Right kidney (tissue), 9 donors: Measurements from ENCODE around the gene RABGAP1L.
"Not testable (repeated sequence)": the region's sequence is repeated elsewhere in the genome, so short reads cannot be mapped to it uniquely, and the experiment has no call there.

Source experiments
- DNase-seq: peaks from one replicate; pipeline ENCODE4 v3.0.0-alpha.2; 2016
- long read RNA-seq, 8 donors: transcript quantifications; one replicate each; lab custom pipeline, GENCODE V29; 2026

Gene RABGAP1L
- long read RNA-seq, donor 1 = 0 reads
- long read RNA-seq, donor 2 = 0 reads
- long read RNA-seq, donor 3, full-length matches to known transcripts = 1 of 1 reads
- long read RNA-seq, donor 3, partial matches to known transcripts = 0 of 1 reads
- long read RNA-seq, donor 3, other reads (novel, unspliced or antisense) = 0 of 1 reads
- long read RNA-seq, donor 4, partial matches to known transcripts = 0 of 2 reads
- long read RNA-seq, donor 4, other reads (novel, unspliced or antisense) = 0 of 2 reads
- long read RNA-seq, donor 5 = 0 reads
- long read RNA-seq, donor 6, partial matches to known transcripts = 0 of 1 reads
- long read RNA-seq, donor 6, other reads (novel, unspliced or antisense) = 0 of 1 reads
- long read RNA-seq, donor 7 = 0 reads
- long read RNA-seq, donor 8, full-length matches to known transcripts = 3 of 3 reads
- long read RNA-seq, donor 8, partial matches to known transcripts = 0 of 3 reads
- long read RNA-seq, donor 8, other reads (novel, unspliced or antisense) = 0 of 3 reads

DNA sequence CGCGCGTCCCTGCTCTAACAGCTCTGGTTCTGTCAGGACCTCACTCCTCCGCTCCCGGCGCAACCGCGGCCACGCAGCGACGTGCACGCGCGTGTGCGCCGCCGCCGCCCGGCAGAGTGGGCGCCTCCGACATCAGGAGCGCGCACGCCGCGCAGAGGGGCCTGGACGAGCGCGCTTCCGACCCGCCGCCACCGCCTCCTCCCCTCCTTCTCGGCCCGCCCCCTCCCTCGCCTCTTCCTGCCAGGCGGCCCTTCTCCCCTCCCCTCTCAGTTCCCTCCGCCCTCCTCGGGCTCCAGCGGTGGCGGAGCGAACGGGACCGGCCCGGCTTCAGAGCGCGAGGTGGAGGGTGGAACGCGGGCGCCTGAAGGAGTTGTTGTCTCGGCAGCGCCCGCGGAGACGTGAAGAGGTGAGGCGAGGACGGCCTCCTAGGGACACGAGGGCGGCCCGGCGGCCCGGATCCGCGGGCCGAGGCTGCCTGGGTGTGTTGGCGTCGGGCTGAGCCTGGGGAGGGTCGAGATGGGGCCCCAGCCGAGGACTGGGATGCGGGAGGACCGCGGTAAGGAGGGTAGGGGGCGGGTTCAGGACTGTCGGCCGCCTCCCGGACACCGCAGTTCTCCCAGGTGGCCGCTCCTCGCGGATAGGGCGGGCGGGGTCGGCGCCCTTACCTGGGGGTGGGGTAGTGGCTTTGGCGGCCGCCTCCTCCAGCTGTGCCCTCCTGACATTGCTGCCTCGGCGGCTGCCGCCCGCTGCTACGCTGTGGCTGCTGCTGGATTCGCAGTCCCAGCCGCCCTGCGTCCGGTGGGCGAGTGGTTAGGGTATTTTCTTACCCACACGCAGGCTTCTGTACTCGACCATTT is at the start of gene RABGAP1L:
TSS of gene RABGAP1L (plus strand) at position 269 of the 857 bp plus-strand sequence.
- DNase-seq = peak; percentile 93

DNA sequence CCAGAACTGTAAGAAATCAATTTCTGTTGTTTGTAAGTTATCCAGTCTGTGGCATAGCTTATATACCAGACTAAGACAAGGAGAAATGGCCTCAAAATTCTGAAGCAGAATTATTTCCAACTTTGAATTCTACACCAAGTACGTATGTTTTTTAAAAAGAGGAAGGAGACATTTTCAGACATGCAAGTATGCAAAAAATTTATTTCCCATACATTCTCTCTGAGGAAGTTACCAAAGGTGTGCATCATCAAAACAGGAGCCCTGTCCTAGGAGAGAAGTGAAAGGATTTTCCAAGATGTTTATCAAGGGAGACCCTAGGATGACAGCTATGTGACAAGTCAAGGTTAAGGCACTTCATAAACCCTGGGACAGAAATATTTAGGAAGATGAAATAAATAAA is 49.3 kb upstream of the RABGAP1L start:
- no peak for DNase-seq

- no peak for DNase-seq
These were observed 46.7 kb upstream of the RABGAP1L start for GRCh38 chr1:174112489-174113162.

DNA sequence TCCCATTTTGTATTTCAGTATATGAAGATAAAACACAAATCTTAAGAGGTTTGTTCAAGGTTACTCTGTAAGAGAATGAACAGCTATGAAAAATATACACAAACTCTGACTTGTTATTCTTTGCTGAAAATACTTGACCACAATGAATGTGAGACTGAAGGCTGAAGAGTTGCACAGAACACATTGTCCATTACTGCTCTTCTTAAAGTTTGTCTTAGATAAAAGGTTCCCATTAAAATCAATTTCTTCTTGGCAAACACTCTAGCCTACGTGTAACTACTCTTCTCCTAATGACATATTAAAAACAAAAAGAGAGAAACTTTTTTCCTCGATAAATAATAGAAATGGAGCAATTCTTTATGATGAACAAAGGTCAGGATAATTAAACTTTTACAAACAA is 45.2 kb upstream of the RABGAP1L start:
- DNase-seq = no peak

DNA sequence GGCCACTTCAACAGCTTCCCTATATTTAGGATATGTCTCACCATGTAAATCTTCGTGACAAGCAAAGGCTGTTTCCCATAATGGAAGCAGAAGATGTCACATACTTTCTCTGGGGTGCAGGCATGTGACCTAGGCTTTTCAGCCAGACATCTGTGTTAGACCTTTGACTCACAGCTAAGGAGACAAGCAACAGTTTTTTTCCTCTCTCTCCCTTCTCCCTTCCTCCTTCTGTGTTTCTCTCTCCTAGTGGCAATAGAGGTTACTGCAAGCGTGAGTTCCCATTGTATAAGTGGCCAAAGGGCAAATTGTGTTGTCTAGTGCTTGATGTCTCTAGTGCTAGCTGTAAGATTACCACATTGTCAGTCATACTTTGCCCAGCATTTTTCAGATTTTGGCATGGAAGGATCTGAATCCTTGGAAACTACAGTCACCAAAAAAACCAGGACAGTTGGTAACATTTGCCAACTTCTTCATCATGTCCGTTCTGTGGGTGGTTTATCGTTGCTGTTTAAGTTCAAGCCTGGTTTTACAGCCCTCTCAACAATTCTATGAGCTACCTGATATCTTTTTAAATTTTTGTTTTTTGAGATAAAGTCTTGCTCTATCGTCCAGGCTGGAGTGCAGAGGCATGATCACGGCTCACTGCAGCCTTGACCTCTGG is 44.4 kb upstream of the RABGAP1L start:
- DNase-seq = no peak

GRCh38 chr1:174116042-174116441 is 43.3 kb upstream of the RABGAP1L start:
- no peak for DNase-seq

DNA sequence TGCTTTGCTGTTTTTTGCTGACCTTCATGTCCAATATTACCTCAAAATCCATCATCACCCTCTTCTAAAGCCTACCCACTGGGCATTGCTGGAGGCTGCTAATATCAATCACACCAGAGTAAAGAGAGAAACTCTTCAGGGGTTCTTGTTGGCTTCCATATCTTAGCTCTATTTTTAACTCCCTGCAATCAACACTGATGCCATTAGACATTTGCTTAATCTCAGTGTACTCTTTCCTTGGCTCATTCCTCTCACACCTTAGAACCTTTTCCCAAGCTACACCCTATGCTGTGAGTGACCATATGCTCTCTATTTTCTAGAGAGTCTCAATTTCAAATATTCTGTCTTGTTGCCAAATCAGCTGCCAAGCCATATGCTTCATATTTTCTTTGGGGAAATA is 40.6 kb upstream of the RABGAP1L start:
- no peak for DNase-seq

DNA sequence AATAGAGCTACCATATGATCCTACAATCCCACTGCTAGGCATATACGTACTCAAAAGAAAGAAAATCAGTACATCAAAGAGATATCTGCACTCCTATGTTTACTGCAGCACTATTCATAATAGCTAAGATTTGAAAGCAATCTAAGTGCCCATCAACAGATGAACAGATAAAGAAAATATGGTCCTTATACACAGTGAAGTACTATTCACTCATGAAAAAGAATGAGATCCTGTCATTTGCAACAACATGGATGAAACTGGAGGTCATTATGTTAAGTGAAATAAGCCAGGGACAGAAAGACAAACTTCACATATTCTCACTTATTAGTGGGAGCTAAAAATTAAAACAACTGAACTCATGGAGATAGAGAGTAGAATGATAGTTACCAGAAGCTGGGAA is 37.0 kb upstream of the RABGAP1L start:
- DNase-seq = not testable (repeated sequence)

- no peak for DNase-seq
These were observed 35.5 kb upstream of the RABGAP1L start for GRCh38 chr1:174123843-174124242.

DNA sequence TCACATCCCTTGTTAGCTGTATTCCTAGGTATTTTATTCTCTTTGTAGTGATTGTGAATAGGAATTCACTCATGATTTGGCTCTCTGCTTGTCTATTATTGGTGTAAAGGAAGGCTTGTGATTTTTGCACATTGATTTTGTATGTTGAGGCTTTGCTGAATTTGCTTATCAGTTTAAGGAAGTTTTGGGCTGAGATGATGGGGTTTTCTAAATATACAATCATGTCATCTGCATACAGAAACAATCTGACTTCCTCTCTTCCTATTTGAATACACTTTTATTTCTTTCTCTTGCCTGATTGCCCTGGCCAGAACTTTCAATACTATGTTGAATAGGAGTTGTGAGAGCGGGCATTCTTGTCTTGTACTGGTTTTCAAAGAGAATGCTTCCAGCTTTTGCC is 32.1 kb upstream of the RABGAP1L start:
- not testable (repeated sequence) for DNase-seq

DNA sequence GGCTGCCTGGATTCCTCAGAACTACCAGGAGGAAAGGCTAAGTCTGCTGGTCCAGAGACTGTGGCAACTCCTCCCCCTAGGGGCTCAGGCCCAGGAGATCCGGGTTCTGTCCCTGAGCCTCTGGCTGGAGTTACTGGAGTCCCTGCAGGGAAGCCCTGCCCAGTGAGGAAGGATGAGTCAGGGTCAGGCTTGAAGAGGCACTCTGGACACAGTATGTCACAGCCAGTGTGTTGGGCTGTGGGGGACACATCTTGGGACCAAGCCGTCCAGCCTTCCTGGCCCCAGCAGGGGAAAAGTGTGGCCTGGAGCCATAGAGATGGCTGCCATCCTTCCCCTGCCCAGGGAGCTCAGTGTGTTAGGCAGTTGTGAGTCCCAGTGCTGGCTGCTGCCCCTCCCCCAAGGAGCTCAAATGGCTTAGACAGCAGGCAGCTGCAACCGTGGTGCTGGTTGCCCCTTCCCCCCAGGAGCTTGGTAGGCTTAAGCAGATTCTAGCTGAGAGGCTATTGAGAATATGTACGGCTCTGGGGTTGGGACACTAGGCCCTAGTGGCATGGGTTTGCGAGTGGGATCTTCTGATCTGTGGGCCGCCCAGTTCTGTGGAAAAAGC is 28.2 kb upstream of the RABGAP1L start:
- DNase-seq = no peak

DNA sequence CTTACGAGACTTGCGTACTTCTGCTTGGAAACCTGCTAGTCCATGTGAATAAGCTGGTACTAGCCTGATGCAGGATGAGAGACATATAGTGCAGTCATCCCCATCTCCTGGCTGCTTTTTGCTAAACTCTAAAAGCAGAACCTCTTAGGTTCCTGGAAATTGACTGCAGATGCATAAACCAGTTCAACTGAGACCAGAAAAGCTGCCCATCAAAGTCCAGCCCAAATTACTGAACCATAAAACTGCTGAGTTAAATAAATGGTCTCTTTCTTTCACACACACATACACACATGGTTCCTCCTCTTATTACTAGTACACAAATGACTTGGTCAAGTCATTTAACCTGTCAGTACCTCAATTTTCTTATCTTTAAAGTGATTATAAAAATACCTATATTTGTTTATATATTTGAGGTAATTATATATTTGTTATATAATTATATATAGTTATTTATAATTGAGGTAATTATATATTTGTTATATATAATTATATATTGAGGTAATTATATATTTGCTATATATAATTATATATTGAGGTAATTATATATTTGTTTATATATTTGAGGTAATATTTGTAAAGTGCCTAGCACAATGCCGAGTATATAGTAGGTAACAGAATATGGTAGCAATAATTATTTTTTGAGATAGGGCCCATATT is 25.2 kb upstream of the RABGAP1L start:
- no peak for DNase-seq

DNA sequence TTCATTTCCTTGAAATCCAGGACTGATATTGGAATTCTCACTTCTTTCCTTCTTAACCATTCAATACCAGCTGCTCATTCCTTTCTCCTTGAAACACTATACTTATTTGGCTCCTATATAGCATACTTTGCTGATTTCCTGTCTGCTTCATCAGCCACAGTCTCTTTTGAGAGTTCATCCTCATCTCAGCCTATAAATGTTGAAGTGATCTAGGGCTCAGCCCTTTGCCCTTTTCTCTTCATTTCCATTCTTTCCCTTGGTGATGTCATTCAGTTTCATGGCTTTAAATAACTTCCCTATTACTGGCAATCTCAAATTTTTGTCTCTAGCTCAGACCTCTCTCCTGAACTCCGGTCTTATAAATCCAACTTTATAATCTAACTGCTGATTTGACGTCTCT is 24.1 kb upstream of the RABGAP1L start:
- DNase-seq = no peak

- no peak for DNase-seq
These were observed 22.6 kb upstream of the RABGAP1L start for GRCh38 chr1:174136714-174137113.

DNA sequence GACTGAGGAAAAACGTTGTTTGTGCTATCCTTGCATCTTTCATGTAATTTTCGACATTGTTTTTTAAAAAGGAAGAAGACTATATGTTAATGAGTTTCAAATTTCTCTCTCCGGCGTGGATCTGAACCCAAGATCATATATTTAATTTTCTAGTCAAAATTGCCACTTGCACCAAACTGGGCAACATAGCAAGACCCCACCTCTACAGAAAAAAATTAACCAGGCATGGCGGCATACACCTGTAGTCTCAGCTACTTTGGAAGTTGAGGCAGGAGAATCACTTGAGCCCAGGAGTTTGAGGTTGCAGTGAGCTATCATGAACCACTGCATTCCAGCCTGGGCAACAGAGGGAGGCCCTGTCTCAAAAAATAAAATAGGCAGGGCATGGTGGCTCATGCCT is 16.5 kb upstream of the RABGAP1L start:
- DNase-seq = no peak

DNA sequence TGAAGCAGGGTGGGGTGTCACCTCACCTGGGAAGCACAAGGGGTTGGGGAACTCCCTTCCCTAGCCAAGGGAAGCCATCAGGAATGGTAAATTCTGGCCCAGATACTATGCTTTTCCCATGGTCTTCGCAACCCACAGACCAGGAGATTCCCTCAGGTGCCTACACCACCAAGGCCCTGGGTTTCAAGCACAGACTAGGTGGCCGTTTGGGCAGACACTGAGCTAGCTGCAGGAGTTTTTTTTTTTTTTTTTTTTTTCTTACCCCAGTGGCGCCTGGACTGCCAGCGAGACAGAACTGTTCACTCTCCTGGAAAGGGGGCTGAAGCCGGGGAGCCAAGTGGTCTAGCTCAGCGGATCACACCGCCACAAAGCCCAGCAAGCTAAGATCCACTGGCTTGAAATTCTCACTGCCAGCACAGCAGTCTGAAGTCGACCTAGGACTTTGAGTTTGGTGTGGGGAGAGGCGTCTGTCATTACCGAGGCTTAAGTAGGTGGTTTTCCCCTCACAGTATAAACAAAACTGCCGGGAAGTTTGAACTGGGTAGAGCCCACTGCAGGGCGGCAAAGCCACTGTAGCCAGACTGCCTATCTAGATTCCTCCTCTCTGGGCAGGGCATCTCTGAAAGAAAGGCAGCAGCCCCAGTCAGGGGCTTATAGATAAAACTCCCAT is 15.5 kb upstream of the RABGAP1L start:
- DNase-seq = not testable (repeated sequence)

GRCh38 chr1:174144397-174144783 is 14.9 kb upstream of the RABGAP1L start:
- DNase-seq = not testable (repeated sequence)

DNA sequence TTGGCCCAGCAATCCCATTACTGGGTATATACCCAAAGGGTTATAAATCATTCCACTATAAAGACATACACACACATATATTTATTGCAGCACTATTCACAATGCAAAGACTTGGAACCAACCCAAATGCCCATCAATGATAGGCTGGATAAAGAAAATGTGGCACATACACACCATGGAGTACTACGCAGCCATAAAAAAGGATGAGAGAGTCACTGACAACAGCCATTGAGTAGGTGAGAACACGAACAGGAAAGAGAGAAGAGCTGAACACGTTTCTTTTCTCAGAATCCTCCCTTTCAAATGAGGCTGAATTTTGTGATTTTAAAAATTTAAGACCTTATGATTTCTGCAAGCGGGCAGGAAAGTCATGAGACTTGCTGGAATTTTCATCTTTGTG is 10.1 kb upstream of the RABGAP1L start:
- no peak for DNase-seq

DNA sequence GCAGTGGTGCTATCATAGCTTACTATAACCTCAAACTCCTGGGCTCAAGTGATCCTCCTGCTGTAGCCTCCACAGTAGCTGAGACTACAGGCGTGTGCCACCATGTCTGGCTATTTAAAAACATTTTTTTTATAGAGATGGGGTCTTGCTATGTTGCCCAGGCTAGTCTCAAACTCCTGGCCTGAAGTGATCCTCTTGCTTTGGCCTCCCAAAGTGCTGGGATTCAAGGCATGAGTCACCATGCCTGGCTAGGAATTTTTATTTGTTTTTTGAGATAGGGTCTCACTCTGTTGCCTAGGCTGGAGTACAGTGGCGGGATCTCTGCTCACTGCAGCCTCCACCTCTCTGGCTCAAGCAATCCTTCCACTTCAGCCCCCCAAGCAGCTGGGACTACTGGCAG is 8.8 kb upstream of the RABGAP1L start:
- no peak for DNase-seq

DNA sequence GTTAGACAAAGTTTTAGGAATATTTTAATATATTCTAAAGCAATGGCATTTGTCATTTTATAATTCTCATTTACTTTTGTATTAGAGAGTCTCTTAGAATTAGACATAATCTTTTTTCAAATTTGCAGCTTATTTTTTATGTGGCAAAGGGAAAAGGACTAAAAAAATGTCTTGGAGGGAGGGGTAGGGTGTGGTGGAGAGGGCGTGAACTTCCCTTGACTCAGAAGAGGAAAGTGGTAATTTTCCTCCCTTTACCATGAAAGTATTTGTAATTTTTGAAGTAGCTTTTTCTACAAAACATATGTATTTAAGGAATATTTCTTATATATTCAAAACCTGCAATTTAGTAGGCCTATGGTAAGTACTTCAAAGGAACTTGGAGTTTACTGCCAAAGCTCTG is 6.9 kb upstream of the RABGAP1L start:
- no peak for DNase-seq
